NCI-H1417 treated with DMSO at 0.1 percent for 48 hours (cell line): Measurements from ENCODE around the gene NXPE1.

Experiments used
- DNase-seq: peaks from one replicate; lab custom pipeline; 2025; lab: John Stamatoyannopoulos, UW

NXPE1 gene

DNA sequence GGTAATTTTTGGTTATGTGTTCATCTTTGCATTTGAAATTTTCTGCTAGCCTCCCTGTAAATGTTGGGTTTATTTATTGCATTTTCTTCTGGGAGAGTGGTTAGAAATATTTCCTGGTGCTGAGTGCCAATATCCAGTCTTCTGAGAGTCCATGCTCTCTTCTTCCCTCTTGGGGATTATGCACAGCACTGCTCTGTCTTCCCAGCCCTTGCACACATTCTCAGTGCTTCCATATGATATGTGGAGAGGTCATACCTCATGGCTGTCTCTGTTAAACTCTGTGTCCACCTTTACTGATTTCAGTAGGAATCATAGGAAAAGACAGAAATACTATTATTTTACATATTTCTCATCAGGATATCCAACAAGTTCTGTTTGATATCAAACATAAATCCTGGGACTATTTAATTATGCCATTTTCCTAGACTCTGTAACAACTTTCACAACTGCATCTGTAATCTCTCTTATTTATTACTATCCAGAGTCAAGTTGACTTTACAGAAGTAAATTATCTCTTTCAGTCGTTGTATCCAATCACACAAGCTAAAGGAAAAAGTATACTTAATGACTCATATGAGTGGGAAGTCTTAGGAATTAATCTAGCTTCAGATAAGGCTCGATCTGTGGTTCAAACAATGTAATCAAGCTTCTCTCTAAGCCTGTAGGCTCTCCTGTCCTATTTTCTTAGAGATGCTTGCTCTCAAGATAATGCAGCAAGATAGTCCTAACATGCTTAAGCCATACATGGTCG, 2.7 kb upstream of the NXPE1 start:
- no peak for DNase-seq

DNA sequence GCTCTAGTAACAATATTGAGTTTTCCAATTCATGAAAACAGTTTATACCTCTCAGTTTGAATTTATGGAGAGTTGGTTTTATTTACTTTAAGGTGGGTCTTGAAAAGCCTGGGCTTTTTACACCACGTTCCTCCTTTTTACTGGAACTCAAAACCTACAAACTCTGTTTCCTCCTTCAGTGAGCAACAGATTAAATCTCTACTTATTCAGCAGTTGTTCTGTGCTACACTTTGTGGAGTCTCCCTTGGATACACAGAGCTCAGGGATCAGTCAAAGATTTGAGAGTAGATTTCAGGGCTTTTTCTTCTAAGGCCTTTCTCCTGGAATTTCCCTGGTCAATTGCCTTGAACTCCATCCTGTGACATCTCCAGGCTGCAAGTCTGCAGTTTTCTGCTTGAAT, 3.5 kb downstream of the NXPE1 start:
- no peak for DNase-seq

DNA sequence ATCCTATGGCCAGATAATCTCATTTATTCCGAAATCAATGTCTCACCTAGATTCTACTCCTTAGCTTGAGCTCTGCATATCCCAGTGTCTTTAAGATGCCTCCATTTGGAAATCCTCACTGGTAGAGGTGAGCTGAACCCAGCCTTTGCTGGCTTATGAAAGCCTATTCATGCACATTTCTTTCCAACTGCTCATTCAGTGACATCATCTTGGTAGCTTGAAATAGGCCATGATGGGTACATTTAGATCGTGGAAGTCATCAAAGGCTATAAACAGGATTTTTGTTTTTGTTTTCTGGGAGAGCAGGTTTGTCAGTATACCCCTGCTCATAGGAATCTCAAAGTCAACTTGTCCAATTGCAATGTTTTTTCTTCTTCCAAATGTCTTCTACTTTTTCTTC, 6.0 kb downstream of the NXPE1 start:
- no peak for DNase-seq

DNA sequence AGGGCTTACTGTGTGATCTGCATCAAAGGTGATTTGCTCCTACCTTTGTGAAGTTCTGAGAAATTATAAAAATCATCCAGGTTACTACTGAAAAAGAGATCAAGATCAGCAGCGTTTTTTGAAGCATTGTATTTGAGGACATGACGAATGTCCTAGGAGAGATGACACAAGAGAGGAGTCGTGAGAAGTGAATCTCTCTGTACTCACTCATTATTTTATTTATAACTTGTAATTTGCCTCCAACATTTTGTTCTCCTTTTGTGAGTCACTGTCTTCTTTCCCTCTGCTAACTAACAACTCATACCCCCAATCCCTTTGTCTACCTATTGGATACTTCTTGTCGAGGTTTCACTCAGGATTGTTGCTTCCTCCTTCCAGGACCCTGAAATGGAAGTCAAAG, 8.6 kb downstream of the NXPE1 start:
- no peak for DNase-seq

DNA sequence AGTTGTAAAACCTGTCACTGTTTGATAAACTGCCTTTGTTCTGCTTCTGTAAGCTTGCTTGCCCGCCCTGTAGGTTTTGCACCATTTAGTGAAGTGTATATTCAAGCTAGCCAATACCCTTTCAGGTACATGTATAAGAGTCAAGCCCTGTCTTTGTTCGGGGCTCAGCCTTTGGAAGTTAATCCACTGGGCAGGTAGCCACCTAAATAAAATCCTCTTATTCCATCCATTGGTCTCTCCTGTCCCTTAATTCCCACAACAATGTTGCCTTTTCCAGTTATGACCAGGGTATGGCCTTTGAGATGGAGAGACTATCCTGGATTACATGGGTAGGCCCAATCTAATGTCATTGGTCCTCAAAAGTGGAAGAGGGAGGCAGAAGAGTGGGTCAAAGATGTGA, 34.0 kb downstream of the NXPE1 start:
- DNase-seq = no peak

DNA sequence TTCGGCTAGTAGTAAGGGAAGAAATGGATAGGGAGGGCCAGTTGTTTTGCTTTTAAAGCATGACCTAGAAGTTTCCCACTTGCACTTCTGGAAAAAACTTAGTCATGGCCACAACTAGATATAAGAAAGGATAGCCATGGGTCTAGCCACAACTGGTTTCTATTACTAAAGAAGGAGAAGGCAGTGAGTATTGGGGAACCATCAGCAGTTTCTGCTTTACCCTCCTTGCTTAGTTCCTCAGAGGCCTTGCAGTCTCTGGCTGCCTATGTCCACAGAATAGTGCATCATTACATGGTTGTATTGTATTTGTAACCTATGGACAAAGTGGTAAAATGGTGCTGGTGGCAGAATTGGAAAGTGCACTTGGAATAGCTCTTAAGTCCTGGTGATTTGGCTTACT, 35.6 kb downstream of the NXPE1 start:
- DNase-seq = no peak

DNA sequence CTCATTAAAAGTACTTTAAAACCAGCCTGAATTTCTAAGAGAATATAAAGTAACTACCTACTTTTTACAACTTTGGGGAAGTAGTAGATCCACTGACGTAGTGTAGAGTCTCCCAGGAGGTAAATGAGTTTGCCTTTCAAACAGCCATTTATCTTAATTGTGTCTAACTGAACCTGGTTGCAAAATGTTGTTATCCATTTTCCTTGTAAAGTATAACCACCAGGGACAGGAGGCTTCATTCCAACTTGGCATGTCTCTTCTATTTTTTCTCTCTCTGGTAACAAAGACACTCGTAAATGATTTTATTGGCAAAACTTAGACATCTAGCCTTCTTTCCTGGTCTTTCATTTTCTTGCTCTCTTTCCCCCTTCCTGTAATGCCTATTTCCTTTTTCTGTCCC, 36.9 kb downstream of the NXPE1 start:
- DNase-seq = no peak

DNA sequence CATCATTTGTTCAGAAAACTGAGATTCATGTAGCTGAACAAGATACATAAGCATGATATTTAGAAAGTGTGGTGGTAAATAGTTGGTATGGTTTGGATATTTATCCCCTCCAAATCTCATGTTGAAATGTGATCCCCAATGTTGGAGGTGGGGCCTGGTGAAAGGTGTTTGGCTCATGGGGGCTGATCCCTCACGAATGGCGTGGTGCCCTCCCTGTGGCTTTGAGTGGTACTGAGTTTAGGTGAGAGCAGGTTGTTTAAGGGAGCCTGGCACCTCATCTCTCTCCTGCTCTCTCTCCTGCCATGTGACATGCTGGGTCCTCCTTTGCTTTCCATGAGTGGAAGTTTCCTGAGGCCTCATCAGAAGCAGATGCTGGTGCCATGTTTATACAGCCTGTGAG, 48.1 kb downstream of the NXPE1 start:
- DNase-seq = no peak

DNA sequence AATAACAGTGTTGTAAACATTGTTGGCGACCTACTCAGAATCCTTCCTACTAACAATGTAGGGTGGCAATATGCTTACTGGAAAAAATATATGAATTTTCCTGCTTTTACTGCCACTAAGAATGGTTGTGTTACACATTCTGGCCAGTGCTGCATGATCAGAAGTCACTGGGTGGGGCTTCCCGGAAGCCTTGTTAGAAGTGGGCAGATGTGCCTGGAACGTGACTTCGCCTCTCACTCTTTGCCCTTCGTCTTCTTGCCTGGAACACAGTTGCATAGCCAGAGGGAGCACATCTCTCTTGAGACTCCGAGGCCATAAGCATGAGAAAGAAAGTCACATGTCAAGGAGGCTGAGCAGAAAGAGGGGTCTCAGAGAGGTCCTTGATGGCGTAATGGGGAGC, 48.6 kb downstream of the NXPE1 start:
- DNase-seq = no peak

DNA sequence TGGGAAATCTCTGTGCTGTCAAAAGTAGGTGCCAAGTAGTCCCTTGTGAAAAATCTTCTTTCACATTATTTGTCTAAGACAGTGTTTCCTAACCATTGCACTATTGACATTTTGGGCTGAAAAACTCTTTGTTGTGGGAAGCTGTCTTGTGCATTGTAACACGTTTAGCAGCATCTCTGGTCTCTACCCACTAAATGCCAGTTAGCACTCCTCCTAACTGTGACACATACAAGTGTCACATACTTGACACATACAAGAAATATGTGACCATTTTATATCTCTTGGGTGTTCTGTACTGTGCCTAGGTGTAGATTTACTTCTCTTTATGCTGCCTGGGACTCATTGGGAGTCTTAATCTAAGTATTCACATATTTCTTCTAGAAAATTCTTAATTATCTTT, 57.8 kb downstream of the NXPE1 start:
- no peak for DNase-seq

DNA sequence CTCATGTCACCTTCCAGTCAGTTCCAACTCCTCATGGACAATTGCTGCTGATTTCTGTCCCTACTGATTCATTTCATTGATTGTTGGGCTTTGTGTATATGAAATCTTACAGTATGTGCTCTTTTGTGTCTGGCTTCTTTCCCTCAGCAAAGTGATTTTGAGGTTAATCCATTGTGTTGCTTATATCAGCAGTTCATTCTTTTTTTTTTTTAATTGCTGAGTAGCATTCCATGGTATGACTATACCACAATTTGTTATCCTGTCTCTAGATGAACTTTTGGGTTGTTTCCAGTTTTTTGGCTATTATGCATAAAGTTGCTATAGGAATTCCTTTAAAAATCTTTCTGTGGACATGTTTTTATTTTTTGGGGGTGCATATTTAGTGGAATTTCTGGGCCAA, 59.9 kb downstream of the NXPE1 start:
- no peak for DNase-seq

DNA sequence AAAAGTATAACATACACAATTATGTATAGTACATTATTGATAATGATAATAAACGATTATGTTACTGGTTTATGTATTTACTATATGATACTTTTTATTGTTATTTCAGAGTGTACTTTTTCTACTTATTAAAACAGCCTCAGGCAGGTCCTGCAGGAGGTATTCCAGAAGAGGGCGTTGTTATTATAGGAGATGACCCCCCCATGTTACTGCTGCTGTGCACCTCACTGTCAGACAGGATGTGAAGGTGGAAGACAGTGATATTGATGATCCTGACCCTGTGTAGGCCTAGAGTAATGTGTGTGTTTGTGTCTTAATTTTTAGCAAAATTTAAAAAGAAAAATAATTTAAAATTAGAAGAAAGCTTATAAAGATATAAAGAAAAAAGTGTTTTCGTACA, 62.8 kb downstream of the NXPE1 start:
- no peak for DNase-seq

DNA sequence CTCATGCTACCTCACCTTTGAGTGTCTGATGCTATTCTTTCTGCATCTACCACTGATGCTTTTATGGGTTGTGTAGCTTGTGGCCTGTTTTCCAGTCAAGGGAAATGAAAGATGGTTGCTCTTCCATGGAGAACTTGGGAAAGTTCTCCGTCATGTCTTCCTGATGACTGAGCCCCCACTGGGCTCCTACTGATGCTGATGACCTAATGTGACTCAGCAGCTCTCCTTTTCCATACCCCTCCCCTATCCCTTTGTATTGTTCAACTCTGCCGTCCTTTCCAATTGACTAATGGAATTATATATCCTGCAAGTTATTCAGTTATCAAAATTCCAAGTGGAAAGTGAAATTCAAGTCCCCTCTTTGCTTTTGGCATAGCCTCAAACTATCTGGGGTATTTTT, 75.8 kb downstream of the NXPE1 start:
- DNase-seq = no peak

DNA sequence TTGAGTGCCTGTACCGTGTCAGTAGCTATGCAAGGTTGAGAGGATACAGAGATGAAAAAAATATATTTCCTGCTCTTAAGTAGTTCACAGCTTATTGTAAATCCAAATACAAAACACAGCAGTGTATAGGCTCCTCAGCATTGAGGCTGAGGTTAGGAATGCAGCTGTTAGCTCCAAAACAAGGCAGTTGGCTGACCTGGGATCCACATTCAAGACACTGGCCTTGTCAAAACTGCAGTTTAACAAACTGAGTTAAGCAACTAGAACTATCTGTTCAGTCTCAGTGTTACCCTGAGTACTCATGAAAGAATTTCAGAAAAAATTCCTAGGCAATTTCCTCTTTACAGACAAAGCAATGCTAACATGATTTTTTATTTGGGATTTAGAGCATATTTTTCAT, 77.6 kb downstream of the NXPE1 start:
- no peak for DNase-seq

DNA sequence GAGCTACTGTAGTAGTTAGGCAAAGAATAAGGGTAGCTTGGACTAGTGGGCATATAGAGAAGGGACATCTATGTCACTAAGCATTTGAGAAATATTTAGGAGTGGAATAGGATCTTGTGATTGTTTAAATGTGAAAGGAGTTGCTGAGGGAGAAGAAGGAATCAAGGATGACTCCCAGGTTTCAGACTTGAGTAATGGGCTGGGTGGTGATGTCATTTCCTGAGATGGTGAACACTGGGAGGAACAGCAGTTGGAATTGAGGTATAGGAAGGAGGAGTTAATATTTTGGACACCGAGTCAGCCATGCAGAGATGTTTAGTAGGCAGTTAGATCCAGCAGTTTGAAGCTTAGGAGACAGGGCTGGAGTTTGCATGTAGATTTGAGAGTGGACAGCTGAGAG, 80.3 kb downstream of the NXPE1 start:
- DNase-seq = no peak

DNA sequence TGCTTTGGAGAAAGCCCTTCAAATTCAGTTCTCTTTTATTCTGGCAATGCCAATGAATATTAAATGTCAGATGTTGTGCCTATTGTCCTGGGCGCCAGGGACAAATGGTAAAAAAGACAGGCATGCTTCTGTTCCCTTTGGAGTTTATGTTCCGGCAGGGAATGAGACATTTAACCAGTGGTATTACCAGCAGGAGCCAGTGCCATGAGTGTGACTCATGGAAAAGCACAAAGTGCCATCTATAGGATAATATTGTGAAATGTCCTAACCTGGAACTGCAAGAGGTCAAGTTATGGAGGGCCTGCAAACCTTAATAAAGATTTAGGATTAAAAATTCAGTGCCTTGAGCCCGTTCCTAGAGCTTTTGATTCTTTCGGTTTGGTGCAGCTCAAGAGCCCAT, 80.9 kb downstream of the NXPE1 start:
- no peak for DNase-seq

DNA sequence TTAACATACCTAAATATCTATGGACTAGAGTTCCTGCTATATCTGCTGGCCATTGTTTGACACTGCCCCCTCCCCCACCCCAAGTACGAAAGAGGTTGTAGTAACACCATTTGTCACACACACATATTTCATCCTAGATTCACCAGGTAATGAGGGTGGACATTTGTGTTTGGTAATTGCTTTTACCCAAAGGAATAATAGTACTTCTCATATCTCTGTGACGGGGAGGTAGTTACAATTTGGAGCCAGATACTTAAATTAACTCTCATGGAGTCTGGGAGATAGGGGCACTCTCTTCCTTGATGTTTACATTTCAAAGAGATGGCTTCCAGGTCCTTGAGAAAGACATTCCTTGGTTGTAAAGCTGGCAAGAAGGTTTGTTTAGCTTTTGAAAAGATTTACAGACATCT, 81.7 kb downstream of the NXPE1 start:
- DNase-seq = no peak

DNA sequence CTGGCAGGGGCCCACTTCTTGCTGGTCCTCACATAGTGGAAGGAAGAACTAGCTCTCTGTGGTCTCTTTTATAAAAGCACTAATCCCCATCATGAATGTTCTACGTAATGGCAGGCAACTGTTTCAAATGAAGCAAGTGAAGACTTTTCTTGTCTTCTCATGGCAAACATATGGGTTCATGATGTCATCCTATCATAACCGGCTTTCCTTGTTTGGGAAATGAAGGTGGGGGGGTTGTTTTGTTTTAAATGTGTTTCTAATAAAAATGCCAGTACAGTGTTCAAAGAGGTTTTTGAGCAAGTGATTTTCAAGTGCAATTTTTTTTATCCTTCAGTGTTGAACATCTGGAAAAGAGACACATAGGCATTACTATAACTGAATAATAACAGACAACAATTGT, 87.0 kb downstream of the NXPE1 start:
- no peak for DNase-seq
